HepG2 (cell line): ENCODE measurements around the gene ZGRF1. TPM values are rescaled to one million over a fixed set of nuclear protein-coding genes. Genes with fewer than 3 reads are reported as not detected.
A peak's percentile ranks its signal among the peaks of the same experiment; 100 is the strongest.

Experiments used
- CSRNP2 ChIP-seq: sonication (generic); formaldehyde crosslinking; conservative IDR thresholded peaks from 2 replicates; pipeline ENCODE4 v1.8.0; 2022; ENCODE audit warnings: low read depth, missing genetic modification reagents
- DBP ChIP-seq: sonication (generic); formaldehyde crosslinking; IDR thresholded peaks from 2 replicates; pipeline ENCODE4 v1.4.0; 2020; ENCODE audit warnings: missing genetic modification reagents; ENCODE audit errors: not compliant biosample characterization
- HOXA3 ChIP-seq: sonication (generic); formaldehyde crosslinking; IDR thresholded peaks from 2 replicates; pipeline ENCODE4 v1.5.0; 2020; ENCODE audit warnings: missing genetic modification reagents
- KDM5B ChIP-seq: sonication (generic); formaldehyde crosslinking; IDR thresholded peaks from 2 replicates; pipeline ENCODE4 v1.4.0; 2020; ENCODE audit warnings: missing genetic modification reagents, mild to moderate bottlenecking, borderline replicate concordance
- KLF12 ChIP-seq: sonication (generic); formaldehyde crosslinking; IDR thresholded peaks from 2 replicates; pipeline ENCODE4 v1.4.0; 2020; ENCODE audit warnings: missing genetic modification reagents, borderline replicate concordance
- NFAT5 ChIP-seq: sonication (generic); formaldehyde crosslinking; IDR thresholded peaks from 2 replicates; pipeline ENCODE4 v1.4.0; 2020; ENCODE audit warnings: missing genetic modification reagents
- RARG ChIP-seq: sonication (generic); formaldehyde crosslinking; IDR thresholded peaks from 2 replicates; pipeline ENCODE4 v1.4.0; 2020; ENCODE audit warnings: low read depth, mild to moderate bottlenecking, missing genetic modification reagents
- RBAK ChIP-seq: sonication (generic); formaldehyde crosslinking; IDR thresholded peaks from 2 replicates; pipeline ENCODE4 v1.5.1; 2020; ENCODE audit warnings: mild to moderate bottlenecking, missing genetic modification reagents
- ZBTB33 ChIP-seq: sonication (generic); formaldehyde crosslinking; IDR thresholded peaks from 2 replicates; pipeline ENCODE4 v1.4.0; 2020; ENCODE audit warnings: missing genetic modification reagents
- ZBTB49 ChIP-seq: sonication (generic); formaldehyde crosslinking; IDR thresholded peaks from 2 replicates; pipeline ENCODE4 v1.4.0; 2020; ENCODE audit warnings: missing genetic modification reagents, borderline replicate concordance
- ZMYM4 ChIP-seq: sonication (generic); formaldehyde crosslinking; IDR thresholded peaks from 2 replicates; pipeline ENCODE4 v1.8.1; 2023; ENCODE audit warnings: mild to moderate bottlenecking, missing genetic modification reagents
- ZNF232 ChIP-seq: sonication (generic); formaldehyde crosslinking; IDR thresholded peaks from 2 replicates; pipeline ENCODE4 v1.4.0; 2020; ENCODE audit warnings: missing genetic modification reagents, borderline replicate concordance
- ZNF282 ChIP-seq: fragments of 450-650 bp; IDR thresholded peaks from 2 replicates; pipeline ENCODE4 v1.6.1; 2018; ENCODE audit not compliant: partially characterized antibody
- ZNF879 ChIP-seq: sonication (generic); formaldehyde crosslinking; IDR thresholded peaks from 2 replicates; pipeline ENCODE4 v1.8.1; 2023; ENCODE audit warnings: missing genetic modification reagents
- ZNF883 ChIP-seq: sonication (generic); formaldehyde crosslinking; IDR thresholded peaks from 2 replicates; pipeline ENCODE4 v1.5.1; 2020; ENCODE audit warnings: mild to moderate bottlenecking, missing genetic modification reagents; ENCODE audit errors: not compliant biosample characterization
- ZSCAN31 ChIP-seq: sonication (generic); formaldehyde crosslinking; IDR thresholded peaks from 2 replicates; pipeline ENCODE4 v1.5.0; 2020; ENCODE audit warnings: low read depth, mild to moderate bottlenecking, missing genetic modification reagents
- polyA plus RNA-seq, 8 experiments: library from polyadenylated mRNA; depleted of rRNA in 3 of 8; stranded (reverse) in 7 of 8; unstranded in 1 of 8; fragments of >200 nt; fragmentation: Illumina TruSeq in 4 of 8; extraction: Trizol in 4 of 8; gene quantifications; 2 replicates each; pipeline versions ENCODE4 v1.2.1 to v1.2.3, GENCODE V29; 2011 to 2016; ENCODE audit warnings: low read depth in 4 of 8, missing spikeins in 1 of 8, mixed read lengths in 1 of 8; ENCODE audit not compliant: insufficient read depth in 1 of 8
- total RNA-seq, 5 experiments: library from RNA; depleted of rRNA; stranded (reverse); fragments of >200 nt; fragmentation: Illumina TruSeq; extraction: Trizol; gene quantifications; 2 replicates each; pipeline ENCODE4 v1.2.3, GENCODE V29; 2016; ENCODE audit warnings: low read depth in 1 of 5

ZGRF1 gene
- total and polyA plus RNA-seq, 2 of the 13 experiments (the other 11 are each of a cell fraction or from before 2014, with no cell fraction given) = 8.6 to 15.9 TPM

- TF ChIP-seq ZBTB49 (no peak), RARG (CRISPR knock-in tag) (no peak), ZMYM4 (peak; percentile 99), ZSCAN31 (0 out of 2 replicates have a peak, but pooled peaks have one; percentile 38), RBAK (CRISPR knock-in tag) (no peak), ZNF232 (CRISPR knock-in tag) (peak; percentile 84; the same call in 1 of the 2 replicates), KDM5B (CRISPR knock-in tag) (no peak; the same call in 1 of the 2 replicates), ZBTB33 (peak; percentile 9; the same call in 1 of the 2 replicates), DBP (CRISPR knock-in tag) (no peak), KLF12 (peak; percentile 64; the same call in 1 of the 2 replicates), CSRNP2 (CRISPR knock-in tag) (no peak), ZNF879 (CRISPR knock-in tag) (no peak), HOXA3 (CRISPR knock-in tag) (peak; percentile 100), NFAT5 (CRISPR knock-in tag) (no peak), ZNF883 (CRISPR knock-in tag) (no peak), ZNF282 (no peak)
These were observed at the start of gene ZGRF1, which contains the start of gene LARP7 (continued) for GRCh38 chr4:112636688-112637551.
